ENCODE measurements around the gene POC1B.

POC1B gene

GRCh38 chr12:89538897-89539296 lies 13.1 kb upstream of the POC1B start:
- no peak for DNase-seq

GRCh38 chr12:89537389-89537788 lies 11.5 kb upstream of the POC1B start:
- DNase-seq, result no peak

GRCh38 chr12:89529738-89530137 lies 3.9 kb upstream of the POC1B start:
- DNase-seq, result no peak

- no peak for DNase-seq
These were observed 2.6 kb upstream of the POC1B start for GRCh38 chr12:89528434-89528833.

GRCh38 chr12:89525305-89525823 lies 483 bp downstream of the POC1B start:
- DNase-seq, result no peak

- DNase-seq, result peak; percentile 79
These were observed 1.1 kb downstream of the POC1B start, which contains the start of gene GALNT4 for GRCh38 chr12:89524541-89525304. Gene GALNT4 (minus strand): TSS chr12:89524796. CDS start chr12:89524549, 247 bp downstream.

- DNase-seq, result no peak
These were observed 1.9 kb downstream of the POC1B start for GRCh38 chr12:89523843-89524540.

- DNase-seq, result no peak
These were observed 2.5 kb downstream of the POC1B start for GRCh38 chr12:89523393-89523792.

- DNase-seq, result no peak
These were observed 4.3 kb downstream of the POC1B start for GRCh38 chr12:89521364-89522223.

GRCh38 chr12:89517720-89518119 lies 8.1 kb downstream of the POC1B start:
- no peak for DNase-seq

- no peak for DNase-seq
These were observed 9.2 kb downstream of the POC1B start for GRCh38 chr12:89516633-89517032.

- DNase-seq, result no peak
These were observed 11.1 kb downstream of the POC1B start for GRCh38 chr12:89514751-89515150.

GRCh38 chr12:89513544-89513943 lies 12.3 kb downstream of the POC1B start:
- no peak for DNase-seq

- DNase-seq, result no peak
These were observed 18.6 kb downstream of the POC1B start for GRCh38 chr12:89507015-89507824.

- DNase-seq, result no peak
These were observed 19.8 kb downstream of the POC1B start for GRCh38 chr12:89506050-89506449.

GRCh38 chr12:89504560-89505346 lies 21.1 kb downstream of the POC1B start:
- DNase-seq, result no peak

GRCh38 chr12:89501793-89502192 lies 24.1 kb downstream of the POC1B start:
- DNase-seq, result no peak

GRCh38 chr12:89499857-89500256 lies 26.0 kb downstream of the POC1B start:
- DNase-seq, result no peak

GRCh38 chr12:89497467-89497866 lies 28.4 kb downstream of the POC1B start:
- DNase-seq, result no peak

- no peak for DNase-seq
These were observed 28.8 kb downstream of the POC1B start for GRCh38 chr12:89497005-89497404.

Data from amniotic stem cell (primary cell).